GM04503 (cell line): ENCODE results near the gene KIT.

Experiments
- DNase-seq: peaks from one replicate; pipeline ENCODE4 v3.0.0-alpha.2; 2012; ENCODE audit warnings: low read depth

KIT gene

DNA sequence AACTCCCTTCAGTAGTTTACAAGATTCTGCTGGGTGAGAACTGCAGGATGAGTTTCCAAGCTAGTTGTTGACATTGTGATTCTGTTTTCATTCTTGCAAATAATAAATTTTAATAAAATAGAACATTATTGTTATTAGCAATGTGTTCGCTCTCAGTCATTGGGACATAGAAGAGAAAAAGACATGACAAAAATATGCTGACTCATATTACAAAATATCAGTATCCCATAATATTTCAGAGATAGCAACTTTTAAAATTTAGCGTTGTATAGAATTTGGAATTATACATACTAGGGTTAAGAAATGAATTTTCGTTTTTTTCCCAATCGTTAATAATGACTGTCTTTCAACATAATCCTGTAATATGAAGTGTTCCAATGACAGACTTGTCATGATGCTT is 45.4 kb downstream of the KIT start:
- DNase-seq, result no peak

DNA sequence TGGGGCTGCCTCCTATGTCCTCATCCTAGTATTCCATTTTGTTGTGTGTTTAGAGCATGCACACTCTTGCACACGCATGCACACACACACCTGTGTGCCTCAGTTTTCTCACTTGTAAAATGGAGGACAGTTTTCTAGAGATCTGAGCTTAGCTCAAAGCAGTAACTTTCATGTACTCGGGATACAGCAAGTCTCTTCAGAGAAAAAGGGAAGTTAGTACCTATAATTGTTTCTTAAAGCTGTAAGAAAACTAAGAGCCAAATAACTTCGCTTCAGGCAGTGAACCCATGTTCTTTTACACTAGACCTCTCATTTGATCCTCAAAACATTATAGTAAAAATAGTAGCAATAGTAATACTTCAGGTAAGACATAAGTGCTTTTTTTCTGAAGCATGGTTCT is 49.6 kb downstream of the KIT start:
- DNase-seq, result no peak

DNA sequence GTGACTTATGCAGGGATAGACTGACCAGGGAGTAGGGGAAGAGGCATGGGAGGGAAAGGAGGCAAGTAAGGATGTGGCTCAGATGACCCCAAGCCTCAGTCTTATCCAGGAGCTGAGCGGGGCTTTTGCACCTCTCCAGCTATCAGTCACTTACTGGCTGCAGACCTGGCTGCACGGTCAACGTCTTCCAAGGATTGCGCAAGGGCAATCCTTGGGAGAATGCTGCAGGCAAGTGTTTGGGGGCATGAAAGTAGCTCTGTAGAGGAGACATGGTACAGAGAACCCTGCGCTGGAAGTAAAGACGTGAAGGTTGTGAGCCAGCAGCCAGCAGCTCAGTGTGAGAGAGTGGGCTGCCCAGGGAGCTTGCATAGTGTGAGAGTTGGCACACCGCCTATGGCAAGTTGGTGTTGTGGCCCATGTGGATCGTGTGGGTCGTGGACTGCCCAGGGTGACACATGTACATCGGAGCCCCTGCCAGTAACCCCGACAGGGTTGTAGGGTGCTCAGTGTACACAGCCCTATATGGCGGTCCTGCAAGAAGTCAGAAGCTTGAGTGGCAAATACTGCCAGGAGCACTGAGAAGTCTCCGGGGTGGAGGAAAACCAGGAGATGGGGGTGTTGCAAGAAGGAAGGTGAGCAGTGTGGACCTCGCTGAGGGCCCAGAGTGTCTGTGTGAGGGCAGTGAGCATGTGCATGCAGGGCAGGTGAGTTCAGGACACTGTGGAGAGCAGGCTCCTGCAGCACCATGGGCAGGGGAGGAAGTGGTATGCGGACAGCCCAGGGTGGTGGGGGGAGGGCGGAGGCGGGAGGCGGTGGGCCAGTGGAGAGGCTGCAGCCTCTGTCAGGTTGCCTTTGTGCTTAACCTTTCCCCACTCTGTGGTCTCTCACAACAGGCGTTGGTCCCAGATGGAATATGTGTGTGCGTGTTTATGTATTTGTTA is 50.9 kb downstream of the KIT start:
- DNase-seq, result no peak

DNA sequence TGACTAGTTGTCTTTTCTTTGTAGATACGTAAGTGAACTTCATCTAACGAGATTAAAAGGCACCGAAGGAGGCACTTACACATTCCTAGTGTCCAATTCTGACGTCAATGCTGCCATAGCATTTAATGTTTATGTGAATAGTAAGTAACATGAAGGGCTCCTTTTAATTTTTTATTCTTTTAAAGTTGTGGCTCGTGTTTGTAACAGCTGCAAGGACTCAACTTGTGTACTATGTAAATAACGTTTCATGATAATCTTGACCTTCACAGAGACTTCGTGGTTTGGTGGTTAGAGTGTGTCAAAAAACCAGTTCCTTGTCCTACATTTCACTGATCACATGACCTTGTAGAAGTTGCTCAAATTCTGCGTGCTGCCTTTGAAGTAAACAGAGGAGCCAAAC is 51.6 kb downstream of the KIT start:
- no peak for DNase-seq

DNA sequence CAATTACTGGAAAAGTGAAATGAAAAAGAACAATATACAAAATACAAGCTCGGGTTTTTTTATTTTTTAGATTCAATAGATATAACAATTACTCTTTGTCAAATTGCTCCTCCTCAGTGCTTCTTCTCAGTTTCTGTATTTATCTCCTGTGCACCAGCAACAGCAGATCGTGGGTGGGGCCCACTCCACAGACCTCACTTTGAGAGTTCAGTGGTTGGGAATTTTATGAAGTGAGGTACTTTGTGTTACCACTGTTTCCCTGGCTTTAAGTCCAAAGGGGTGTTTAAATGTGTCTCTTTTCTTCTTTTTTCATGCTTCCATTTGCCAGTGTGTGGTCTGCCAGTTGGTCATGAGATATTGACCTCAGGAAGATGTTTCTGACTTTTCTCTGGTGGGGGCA is 54.4 kb downstream of the KIT start:
- DNase-seq, result no peak

DNA sequence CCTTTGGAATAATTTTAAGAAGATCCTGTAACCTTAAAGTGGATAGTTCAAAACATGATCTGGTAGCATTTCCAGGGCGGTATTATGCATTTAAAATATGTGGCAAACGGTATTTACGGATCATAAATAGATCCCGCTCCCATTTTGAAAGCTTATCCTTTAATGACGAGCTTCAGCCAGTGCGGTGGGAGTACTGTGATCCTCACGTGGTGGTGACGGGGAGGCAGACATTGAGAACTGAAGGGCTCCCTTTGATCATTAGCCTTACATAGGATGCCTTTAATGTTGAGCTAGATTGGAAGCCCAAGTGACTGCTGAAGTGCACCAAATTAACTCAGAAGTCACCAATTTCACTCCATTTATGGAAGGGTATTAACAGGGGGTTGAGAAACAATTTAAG is 56.9 kb downstream of the KIT start:
- no peak for DNase-seq

DNA sequence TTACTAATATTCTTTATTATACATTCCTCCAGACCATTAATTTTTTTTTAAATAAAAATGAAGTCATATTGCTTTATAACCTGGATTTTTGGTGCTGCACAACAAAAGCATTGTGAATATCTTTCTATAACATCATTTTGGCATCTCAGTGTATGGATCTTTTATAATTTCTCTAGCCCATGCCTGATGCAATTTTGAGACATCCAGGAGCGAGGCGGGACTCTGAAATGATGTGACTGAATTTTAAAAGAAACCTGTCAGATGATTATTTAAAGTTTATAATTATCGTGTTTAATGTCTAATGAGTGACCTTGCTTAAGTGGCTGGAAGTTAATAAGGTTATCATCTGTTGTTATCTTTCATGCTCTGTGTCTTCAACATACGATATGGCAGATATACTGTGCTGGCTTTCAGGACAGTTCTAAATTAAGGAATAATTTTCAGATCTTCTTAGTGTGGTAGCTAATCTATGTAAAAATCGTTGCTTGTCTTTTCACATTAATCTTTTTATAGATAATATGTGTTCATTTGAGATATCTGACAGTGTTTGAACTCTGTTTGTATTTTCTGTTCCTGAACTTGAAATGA is 58.8 kb downstream of the KIT start:
- no peak for DNase-seq

DNA sequence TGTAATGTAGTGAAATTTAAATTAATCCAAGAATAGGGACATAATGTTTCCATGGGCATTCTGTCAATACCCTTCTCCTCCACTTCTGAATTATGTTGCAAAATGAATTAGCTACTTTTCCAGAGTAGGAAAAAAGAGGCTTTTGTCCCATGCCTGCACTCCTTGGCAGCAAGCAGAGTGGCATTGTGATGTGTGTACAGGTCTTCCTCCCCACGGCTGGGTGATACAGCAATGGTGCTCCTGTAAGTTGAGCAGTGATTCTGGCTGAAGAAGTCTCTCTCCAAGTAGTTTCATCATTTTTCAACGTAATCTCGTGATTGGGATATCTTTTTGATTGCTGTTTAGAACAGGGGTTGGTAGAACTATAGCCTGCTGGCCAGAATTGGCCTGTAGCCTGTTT is 59.9 kb downstream of the KIT start:
- no peak for DNase-seq

DNA sequence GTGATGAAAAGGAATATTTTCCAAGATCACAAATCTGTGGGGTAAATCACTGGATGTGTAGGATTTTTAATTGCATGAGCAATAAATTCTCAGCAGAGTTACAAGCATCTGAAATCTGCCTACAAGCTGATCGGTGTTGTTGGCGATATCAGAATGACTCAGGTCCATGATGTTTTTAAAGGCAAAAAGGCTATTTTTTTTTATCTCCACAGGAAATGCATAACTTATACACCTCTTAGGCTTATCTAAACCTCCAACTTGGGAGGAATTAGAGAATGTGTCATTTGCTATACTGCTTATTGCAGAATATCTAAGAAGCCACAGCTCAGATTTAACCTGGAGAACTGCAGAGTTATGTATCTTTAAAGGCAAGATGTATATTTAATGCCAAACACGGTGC is 61.6 kb downstream of the KIT start:
- DNase-seq, result no peak

DNA sequence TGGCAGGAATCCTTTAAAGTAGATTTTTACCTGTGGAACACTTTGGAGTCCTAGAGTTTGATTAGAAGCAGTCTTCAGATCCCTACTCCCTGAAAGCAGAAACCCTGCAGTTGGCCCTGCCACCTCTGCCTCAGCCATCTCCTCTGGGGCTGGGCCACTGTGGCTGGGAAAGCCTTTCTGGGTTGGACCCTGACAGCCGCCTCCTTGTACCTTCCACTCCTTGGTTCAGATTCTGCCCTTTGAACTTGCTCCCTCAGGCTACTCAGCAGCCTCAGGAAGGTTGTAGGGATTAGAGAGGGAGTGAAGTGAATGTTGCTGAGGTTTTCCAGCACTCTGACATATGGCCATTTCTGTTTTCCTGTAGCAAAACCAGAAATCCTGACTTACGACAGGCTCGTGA is 65.5 kb downstream of the KIT start:
- no peak for DNase-seq

DNA sequence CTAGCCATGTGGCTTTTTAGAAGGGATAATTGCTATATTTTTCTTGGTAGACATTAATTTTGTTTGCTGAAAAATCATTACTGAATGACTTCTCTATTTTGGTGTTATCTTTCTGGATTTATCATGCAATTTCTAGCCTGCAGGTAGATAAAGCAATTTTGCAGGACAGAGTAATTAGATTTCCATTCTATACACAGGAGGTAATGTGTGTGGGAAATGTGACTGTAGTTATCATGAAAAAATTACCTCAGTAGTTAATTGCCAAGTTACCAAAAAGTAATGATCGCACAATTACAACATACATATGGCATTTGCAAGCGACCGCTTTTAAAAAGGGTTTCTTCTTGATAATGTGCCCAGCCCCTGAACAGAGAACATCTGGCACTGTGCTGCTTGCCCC is 66.1 kb downstream of the KIT start:
- DNase-seq, result no peak

DNA sequence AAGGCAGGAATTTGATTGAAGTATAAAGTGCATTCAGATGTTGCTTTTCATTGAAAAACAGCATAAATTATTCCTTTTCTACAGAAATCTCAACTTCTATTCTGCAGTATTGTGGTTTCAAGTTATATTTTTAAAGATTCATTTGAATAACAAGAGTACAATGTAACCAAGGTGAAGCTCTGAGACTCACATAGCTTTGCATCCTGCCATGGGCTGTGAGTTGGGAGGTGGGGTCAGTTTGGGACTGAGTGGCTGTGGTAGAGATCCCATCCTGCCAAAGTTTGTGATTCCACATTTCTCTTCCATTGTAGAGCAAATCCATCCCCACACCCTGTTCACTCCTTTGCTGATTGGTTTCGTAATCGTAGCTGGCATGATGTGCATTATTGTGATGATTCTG is 69.2 kb downstream of the KIT start:
- DNase-seq, result no peak

DNA sequence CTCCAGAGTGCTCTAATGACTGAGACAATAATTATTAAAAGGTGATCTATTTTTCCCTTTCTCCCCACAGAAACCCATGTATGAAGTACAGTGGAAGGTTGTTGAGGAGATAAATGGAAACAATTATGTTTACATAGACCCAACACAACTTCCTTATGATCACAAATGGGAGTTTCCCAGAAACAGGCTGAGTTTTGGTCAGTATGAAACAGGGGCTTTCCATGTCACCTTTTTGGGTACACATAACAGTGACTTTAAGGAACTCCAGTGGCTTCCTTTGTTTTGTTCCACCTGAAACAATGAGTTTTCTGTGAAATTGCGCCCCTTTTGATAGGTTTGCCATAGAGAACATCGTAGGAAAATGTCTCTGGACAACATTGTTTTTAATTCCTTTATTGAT is 69.6 kb downstream of the KIT start:
- DNase-seq, result no peak

DNA sequence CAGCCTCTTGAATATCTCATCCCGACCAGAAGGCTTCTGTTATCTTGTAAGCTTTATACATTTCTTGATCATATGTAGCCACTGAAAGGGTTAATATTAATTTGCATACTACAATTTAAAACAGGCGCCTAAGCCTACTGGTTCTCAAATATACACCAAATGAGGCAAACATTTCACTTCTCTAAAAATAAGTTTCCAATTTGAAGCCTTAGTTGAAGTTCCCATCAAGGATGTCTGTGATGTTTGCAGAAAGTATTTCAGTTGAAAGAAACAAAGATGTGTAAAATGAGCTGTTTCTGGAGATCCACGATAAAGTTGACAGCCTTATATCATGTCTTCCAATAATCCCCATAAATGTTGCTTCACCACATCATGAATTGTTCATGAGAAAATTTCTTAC is 70.6 kb downstream of the KIT start:
- DNase-seq, result no peak

DNA sequence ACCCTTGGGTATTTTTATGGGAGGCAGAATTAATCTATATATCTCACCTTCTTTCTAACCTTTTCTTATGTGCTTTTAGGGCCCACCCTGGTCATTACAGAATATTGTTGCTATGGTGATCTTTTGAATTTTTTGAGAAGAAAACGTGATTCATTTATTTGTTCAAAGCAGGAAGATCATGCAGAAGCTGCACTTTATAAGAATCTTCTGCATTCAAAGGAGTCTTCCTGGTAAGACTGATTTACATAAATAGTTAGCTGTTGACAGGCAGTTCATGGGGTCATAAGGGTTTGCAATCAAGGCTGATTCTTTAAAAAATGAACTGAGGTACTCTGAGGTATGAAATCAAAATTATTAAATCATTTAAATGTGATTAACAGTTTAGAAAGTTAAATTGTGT is 71.5 kb downstream of the KIT start:
- no peak for DNase-seq

DNA sequence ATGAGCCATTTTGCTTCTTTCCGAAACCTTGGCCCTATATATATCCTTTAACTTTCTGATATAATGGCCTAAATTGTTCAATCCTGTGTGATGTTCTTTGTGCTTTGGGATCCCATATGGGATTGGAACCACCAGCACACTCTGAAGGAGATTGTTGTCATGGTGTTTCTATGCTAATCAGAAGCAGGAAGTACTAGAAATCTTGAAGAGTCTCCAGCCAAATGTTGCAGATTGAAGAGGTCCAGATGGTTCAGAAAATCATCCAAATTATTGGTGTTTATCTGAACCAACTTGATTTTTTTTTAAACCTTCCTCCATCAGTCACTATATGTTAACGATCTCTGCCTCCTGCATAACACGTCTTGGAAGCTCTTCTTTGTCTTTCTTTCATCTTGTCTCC is 72.8 kb downstream of the KIT start:
- no peak for DNase-seq

DNA sequence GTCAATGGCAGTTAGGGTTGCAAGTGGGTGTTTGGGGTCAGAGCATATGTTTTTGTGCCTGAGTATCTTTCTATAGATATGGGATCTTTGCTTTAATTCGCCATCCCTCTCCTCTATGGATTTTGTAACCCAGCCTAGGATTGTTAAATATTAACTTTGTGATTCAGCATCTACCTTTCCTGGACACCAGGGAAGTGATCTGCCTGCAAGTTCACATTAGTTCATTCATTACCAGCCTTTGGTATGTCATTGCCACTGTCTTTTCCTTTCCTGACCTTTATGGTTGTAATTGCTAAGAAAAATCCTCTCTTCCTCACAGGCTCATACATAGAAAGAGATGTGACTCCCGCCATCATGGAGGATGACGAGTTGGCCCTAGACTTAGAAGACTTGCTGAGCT is 73.8 kb downstream of the KIT start:
- no peak for DNase-seq

DNA sequence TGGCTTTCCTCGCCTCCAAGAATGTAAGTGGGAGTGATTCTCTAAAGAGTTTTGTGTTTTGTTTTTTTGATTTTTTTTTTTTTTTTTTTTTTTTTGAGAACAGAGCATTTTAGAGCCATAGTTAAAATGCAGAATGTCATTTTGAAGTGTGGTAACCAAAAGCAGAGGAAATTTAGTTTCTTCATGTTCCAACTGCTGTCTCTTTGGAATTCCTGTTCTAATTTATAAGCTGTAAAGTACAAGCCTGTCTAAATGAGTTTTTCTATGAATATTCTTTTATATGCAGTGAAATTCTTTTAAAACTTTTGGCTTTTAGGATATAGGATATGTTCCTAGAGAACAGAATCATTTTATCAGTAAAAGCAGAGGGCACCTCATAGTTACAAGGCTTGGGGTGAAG is 74.2 kb downstream of the KIT start:
- DNase-seq, result no peak

DNA sequence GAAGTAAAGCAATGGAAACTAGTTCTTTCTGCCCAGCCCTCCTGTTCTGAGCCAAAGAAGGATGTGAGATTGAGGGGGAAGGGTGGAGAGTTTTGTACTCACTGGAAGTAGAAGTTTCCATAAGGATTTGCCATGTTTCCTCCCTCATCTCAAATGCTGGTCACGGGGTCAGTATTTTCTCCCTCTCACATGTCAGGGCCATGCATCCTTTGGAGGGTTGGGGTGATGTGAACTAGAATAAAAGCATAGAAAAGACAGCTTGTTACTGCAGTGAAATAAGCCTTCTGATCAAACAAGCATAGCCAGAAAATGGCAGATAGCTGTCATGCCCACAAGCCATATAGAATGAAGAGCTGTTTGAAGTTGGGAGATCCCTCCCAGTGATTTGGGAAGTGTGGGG is 79.7 kb downstream of the KIT start:
- no peak for DNase-seq

DNA sequence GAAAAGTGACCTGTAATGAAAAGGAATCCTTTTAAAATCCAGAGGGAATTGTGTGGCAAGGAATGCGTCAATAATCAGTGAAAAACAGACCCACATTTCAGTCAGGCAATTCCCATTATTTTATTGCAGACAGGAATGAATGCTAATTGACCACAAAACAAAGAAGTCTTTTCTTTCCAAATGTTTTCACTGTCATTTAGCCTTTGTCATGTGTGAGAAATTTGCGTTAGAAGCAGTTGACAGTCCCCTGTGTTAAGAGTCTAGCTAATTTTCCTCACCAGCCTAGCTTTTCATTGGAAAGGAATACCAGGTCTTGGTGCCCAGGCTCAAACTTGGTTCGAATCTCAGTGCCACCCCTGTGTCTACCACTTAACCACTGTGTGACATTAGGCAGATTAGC is 83.4 kb downstream of the KIT start:
- no peak for DNase-seq

DNA sequence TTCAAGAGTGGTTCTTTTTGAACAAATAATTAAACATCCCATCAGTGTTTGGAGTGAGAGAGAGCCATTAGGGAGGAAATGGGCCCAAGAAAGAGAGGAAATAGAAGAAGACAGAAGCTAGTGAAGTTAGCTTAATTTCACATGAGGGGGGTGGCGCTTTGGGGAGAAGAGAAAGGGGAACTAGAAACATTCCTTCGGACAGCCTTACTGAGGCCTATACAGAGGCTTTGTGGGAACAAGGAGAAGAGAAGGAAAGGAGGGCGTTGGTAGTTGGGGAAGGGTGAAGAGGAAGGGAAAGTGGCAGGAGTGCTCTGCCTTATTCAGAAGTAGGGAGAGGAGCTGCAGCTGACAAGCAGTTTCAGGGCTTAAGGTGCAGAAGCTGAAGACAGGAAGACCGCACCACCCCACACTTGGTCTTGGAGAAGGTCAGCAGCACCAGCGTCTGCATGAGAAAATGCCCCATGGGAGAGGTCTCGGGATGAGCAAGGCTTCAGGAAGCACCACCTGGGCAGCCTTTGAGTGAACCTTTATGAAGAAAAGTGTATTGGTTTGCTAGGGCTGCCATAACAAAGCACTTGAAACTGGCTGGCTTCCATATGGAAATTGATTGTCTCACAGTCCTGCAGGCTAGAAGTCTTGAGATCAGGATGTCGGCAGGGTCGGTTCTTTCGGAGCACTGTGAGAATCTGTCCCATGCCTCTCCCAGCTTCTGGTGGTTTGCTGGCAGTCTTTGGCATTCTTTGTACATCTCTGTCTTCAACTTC is 85.1 kb downstream of the KIT start:
- no peak for DNase-seq

DNA sequence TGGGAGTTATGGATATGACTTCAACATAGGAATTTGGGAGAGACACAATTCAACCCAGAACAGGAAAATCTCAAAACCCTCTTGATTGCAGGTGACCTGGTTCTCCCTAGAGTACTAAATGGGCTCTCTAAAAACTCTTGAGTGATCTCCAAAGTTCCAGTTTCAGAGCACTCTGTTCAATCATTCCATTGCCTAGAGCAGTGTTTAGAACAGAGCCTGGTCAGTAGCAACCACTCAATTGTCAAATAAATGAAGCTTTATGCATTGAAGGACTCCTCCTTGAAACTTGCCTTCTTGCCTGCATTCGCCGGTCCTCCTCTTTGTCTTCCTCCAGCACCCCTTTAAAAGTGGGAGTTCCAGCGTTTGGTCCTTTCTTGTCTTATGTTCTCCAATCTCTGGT is 85.8 kb downstream of the KIT start:
- no peak for DNase-seq

DNA sequence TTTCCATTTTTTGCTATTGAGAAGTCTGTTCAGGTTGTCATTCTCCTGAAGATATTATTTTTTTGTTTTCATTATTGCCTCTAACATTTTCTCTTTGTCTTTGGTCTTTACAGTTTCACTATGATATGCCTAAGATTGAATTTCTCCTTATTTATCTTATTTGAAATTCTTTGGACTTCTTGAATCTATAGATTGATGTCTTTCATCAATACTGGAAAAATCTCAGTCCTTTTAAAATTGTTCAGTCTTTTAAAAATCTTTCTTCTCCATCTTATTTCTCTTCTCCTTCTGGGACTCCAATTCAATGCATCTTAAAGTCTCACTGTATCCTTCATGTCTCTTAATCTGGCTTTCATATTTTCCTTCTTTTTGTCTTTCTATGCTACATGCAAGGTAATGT is 86.7 kb downstream of the KIT start:
- no peak for DNase-seq
